HG03097 (cell line): Measurements from ENCODE around the gene SEMA3F.

Experiments used
- ATAC-seq: cut with Tn5 transposase; IDR thresholded peaks from one replicate; pipeline ENCODE4 v1.9.1; 2021; ENCODE audit not compliant: unreplicated experiment, low FRiP score

Gene SEMA3F

DNA sequence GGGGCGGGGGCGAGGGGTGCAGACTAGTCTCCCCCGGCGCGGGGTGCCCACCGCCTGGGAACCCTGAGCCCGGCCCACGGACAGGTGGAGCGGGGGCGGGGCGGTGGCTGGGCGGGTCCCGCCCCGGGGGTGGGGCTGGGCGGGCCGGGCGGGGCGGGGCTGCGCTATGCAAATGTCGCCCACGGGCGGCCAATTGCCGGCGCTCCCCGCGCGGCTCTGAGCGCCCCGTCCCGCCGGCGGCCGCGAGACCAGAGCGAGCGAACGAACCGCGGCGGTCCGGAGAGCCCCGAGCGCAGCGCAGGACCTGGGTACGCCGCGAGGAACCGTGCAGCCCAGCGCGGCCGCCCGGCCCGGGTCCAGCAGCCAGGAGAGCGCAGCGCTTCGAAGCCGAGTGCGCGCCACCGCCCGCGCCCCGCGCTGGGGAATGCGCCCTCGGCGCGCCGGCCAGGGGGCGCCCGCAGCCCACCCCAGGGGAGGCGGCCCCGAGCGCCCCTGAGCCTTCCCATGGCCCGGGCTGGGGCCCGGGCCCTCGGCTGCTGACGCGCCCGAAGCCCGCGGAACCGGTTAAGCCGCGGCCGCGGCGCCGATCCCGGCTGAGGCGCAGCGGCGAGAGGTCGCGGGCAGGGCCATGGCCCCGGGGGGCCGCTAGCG lies at the start of gene SEMA3F:
TSS of gene SEMA3F (plus strand) at position 485 of the 651 bp plus-strand sequence. CDS start 4,299 bp downstream, outside the sequence.
- ATAC-seq, result peak; percentile 40

DNA sequence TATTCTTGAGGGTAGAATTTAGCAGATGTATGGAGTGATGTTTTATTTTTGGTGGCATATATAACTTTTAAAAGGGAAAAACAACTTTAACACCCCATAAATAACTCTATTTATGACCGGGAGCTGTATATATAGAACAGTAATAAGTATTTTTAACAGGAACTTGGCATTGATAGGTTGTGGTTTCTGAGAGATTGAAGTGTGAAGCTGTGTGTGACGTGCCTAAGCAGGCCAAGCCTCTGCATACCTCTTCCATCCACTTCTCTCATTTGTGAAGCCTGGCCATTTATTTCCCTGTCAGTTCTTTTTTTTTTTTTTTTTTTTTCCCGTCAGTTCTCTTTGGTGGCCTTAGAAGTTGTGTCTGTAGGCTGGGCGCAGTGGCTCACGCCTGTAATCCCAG lies 43.4 kb upstream of the SEMA3F start:
- ATAC-seq, result no peak

DNA sequence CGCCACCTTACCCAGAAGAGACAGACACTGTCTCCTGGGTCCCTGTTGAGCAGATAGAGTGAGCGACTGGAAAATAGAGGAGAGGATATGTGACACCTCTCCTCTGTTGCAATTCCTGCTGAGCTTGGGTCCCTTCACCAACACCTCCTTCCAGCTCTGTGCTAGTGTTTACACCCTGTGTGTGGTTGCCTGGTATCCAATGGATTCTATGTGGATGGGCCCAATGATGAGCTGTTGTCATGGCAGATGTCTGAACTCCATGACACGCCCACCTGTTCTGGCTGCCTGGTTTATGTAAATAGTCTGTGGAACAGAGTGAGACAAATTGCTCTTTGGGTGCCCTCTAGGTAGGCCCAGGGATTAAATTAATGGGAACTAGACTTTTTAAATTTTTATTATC lies 42.7 kb upstream of the SEMA3F start:
- ATAC-seq, result no peak

DNA sequence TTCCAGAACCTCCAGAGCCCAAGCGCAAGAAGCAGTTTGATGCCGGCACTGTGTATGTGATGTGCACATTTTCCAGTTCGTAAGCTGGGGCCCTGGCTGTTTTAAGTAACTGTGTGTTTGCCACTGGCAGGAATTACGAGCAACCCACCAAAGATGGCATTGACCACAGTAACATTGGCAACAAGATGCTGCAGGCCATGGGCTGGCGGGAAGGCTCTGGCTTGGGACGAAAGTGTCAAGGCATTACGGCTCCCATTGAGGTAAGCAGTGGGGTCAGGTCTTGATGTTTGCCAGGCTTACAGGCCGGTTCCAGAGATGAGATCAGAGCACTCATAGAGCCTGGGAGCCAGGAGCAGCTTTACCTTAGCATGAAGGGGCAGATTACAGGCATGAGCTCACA lies 38.0 kb upstream of the SEMA3F start:
- no peak for ATAC-seq

DNA sequence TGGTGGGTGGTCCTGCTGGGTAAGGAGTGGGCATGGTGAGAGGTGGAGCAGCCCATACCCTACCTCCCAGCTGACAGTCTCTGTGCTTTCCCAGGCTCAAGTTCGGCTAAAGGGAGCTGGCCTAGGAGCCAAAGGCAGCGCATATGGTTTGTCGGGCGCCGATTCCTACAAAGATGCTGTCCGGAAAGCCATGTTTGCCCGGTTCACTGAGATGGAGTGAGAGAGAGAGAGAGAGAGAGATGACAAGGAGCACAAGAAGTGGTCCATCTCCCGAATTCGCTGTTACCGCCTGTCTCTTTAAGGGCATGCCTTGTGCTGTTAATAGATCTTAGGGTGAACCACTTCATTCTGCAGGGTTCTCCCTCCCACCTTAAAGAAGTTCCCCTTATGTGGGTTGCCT lies 36.9 kb upstream of the SEMA3F start:
- ATAC-seq, result no peak

DNA sequence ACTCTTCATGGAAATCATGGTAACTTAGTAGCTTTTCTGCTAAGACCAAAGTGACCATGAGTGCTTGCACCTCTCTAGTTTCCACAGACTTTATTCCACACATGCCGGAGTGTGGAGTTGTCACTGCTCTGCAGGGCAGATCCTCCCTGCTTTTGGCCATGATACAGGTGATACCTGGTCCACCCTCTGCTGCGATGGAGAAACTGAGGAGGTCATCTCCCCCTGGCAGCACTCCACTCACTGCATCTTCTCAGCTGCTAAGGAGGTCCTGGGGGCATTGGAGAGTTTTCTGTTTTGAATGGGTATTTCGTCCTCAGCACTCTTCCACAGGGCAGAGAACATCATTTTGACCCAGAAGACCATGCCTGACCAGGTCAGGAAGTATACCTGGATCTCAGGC lies 35.3 kb upstream of the SEMA3F start:
- ATAC-seq, result no peak

- ATAC-seq, result no peak
These were observed 34.6 kb upstream of the SEMA3F start for GRCh38 chr3:50120364-50121071.

DNA sequence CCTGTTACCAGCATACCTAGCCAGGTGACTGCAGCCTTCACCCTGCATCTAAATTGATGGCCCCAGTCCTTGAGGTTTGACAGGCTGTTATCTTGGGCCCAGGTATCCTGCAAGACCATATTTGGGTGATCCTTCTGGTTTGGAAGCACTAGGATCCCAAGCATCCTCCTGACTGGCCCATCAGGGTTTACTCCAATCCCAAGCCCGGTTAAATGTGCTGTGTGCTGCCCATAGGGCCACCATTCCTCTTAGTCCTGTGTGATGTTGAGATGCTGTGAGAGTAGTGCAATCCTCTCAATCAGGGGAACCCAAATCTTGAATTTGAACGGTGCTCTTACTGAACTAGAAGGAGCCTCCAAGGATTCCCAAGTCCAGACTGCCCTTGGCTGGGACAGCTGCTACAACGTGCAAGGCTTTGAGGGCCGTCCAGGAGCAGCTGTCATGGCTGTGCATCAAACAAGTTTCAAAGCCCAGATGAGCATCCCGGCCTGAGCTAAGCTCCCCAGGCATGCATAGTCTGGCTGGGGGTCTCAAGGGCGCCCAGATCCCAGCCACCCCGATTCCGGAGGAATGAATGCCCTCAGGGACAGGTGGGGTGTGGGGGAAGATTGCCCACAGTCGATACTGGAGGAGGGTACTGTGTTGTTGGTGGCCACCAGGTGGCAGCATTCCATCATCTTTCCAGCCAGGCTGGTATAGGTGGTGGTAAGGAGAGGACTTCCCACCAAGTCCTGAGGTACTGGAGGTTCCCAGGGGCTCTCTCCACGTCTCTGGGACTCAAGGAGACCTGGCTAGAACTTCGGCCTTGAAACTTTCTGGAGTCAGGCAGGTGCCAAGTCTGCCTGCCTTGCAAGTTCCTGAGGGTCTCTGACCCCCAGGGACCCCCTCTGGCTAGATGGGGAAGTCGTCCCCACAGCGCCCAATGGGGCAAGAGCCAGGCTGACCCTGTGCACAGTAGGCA lies 33.8 kb upstream of the SEMA3F start:
- no peak for ATAC-seq

GRCh38 chr3:50122071-50122470 lies 33.1 kb upstream of the SEMA3F start:
- ATAC-seq, result no peak

- no peak for ATAC-seq
These were observed 32.3 kb upstream of the SEMA3F start for GRCh38 chr3:50122661-50123391.

GRCh38 chr3:50123394-50124051 lies 31.6 kb upstream of the SEMA3F start:
- ATAC-seq, result no peak

DNA sequence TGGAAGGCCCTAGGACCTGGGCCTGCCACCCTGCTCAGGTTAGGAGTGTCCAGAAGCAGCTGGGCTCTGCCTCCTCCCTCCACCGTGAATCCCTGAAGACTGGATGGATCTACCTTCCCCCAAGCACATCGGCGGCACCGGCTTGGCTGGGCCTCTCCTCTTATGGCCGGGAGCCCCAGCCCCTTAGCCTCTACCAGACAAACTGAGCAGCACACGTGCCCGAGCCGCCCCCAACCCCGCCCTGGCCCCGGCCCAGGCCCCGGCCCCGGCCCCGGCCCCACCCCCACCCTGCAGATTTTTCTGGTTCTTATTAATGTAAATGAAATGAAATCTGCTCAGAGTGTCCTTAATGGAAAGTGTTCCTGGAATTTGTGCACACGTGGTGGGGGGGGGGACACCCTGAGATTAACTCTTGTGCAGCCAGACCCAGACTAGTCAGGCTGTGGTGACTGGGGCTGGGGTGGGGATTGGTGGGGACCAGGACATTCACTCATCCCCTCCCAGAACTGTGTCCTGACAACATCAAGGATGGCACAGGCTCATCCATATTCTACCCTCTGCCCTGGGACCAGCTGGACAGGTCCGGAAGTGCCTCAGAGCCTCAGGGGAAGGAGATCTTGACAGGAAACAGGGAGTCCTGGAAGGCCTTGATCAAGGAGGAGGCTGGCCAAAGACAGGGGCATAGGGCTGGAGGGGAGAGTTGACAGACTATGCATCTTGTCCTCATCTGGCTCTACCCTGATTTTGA lies 30.9 kb upstream of the SEMA3F start:
- no peak for ATAC-seq

DNA sequence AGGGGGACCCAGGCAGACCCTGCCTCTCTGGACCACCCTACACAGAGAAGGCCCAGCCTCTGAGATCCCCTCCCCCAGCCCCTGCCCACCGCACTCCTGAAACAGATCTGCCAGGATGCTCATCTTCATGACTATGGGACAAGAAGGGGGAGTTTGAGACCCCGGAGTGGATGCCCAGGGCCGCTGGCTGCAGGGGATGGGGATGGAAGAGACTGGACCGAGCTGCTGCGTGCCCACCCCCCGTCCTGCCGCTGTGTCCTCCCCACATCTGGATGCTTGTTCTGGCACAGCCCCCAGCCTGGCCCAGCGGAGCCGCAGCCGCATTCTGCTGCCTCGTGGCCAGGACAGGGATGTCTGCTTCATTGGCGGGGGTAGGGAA lies 30.3 kb upstream of the SEMA3F start:
- no peak for ATAC-seq

GRCh38 chr3:50125541-50126286 lies 29.4 kb upstream of the SEMA3F start:
- ATAC-seq, result no peak

DNA sequence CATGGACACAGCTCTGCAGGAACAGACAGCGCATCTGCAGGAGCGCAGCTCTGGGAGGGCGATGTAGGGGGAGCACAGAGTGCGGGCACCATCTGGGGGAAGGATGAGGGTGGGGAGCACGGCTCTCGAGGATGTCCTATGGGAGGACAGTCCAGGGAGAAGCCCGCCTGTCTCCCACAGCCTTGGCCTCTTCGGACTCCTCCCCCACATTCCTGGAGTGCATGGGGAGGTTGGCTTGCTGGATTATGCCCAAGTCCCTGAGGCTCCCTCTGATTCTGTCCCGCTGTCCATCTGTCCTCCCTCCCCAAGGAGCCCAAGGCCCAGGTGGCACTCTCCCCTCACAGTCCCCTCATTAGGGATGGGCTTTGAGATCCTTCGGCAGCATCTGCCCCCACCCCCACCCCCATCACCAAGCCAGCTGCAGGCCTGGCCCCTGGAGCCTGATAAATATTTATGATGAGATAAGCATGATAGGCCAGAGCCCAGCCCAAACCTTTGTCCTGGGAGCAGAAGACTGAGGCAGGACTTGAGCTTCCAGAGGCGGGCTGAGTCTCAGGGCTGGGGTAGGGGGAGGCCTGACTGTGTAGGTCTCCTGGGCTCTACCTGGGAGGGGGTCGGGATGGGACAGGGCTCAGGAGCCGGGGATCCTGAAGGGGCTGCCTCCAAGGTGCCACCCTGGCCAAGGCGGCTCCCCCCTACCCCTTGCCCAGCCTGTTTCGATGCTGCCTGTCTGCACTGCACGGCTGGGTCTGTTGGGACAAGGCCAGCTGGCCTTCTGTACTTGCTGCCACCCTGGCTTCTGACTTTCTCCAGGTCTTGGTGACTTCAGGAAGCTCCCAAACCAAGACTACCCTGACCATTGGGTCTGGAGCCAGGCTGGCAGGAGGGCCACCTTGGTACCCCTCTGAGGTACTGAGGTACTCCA lies 28.6 kb upstream of the SEMA3F start:
- no peak for ATAC-seq

- no peak for ATAC-seq
These were observed 27.9 kb upstream of the SEMA3F start for GRCh38 chr3:50127251-50127691.

GRCh38 chr3:50128001-50128400 lies 27.1 kb upstream of the SEMA3F start:
- no peak for ATAC-seq

- no peak for ATAC-seq
These were observed 24.7 kb upstream of the SEMA3F start for GRCh38 chr3:50130436-50130835.
